ENCODE data around the gene FUT8.

The FUT8 gene

GRCh38 chr14:65774041-65774440 is 361.5 kb downstream of the FUT8 start:
- intact Hi-C loops (cut with DNase I) = no loop called here

GRCh38 chr14:65776193-65776852 is 363.8 kb downstream of the FUT8 start:
- intact Hi-C loops (cut with DNase I) = no loop called here
- no peak for DNase-seq

More at GRCh38 chr14:65774041-65774440, 361.5 kb downstream of the FUT8 start:
- DNase-seq = no peak

GRCh38 chr14:65780566-65780965 is 368.0 kb downstream of the FUT8 start:
- intact Hi-C loops (cut with DNase I) = no loop called here
- DNase-seq = no peak

- DNase-seq = peak in 1 of 42 donors; percentile 18
- intact Hi-C loops (cut with DNase I) = no loop called here
These were observed 370.6 kb downstream of the FUT8 start for GRCh38 chr14:65783101-65783500.

- DNase-seq = peak in 1 of 42 donors; percentile 24
- intact Hi-C loops (cut with DNase I) = no loop called here
These were observed 371.0 kb downstream of the FUT8 start for GRCh38 chr14:65783576-65783975.

- intact Hi-C loops (cut with DNase I) = no loop called here
- DNase-seq = no peak
These were observed 372.0 kb downstream of the FUT8 start for GRCh38 chr14:65784574-65784973.

- intact Hi-C loops (cut with DNase I) = no loop called here
- DNase-seq = no peak
These were observed 374.9 kb downstream of the FUT8 start for GRCh38 chr14:65787461-65787860.

- intact Hi-C loops (cut with DNase I) = no loop called here
- no peak for DNase-seq
These were observed 376.3 kb downstream of the FUT8 start for GRCh38 chr14:65788876-65789275.

GRCh38 chr14:65789363-65789762 is 376.8 kb downstream of the FUT8 start:
- DNase-seq = no peak
- intact Hi-C loops (cut with DNase I) = no loop called here

GRCh38 chr14:65790172-65790815 is 377.8 kb downstream of the FUT8 start:
- intact Hi-C loops (cut with DNase I) = no loop called here
- DNase-seq = no peak

- intact Hi-C loops (cut with DNase I) = no loop called here
These were observed 378.9 kb downstream of the FUT8 start for GRCh38 chr14:65791191-65791981.

GRCh38 chr14:65792208-65792905 is 379.8 kb downstream of the FUT8 start:
- intact Hi-C loops (cut with DNase I) = no loop called here

More at GRCh38 chr14:65791191-65791981, 378.9 kb downstream of the FUT8 start:
- no peak for DNase-seq

More at GRCh38 chr14:65792208-65792905, 379.8 kb downstream of the FUT8 start:
- DNase-seq = no peak
